Hypothalamus (tissue), 51 donors: ENCODE results near the gene PARN.

Experiments used
- DNase-seq, 51 donors: peaks; one replicate each; lab custom pipeline; 2025; lab: John Stamatoyannopoulos, UW

PARN gene

DNA sequence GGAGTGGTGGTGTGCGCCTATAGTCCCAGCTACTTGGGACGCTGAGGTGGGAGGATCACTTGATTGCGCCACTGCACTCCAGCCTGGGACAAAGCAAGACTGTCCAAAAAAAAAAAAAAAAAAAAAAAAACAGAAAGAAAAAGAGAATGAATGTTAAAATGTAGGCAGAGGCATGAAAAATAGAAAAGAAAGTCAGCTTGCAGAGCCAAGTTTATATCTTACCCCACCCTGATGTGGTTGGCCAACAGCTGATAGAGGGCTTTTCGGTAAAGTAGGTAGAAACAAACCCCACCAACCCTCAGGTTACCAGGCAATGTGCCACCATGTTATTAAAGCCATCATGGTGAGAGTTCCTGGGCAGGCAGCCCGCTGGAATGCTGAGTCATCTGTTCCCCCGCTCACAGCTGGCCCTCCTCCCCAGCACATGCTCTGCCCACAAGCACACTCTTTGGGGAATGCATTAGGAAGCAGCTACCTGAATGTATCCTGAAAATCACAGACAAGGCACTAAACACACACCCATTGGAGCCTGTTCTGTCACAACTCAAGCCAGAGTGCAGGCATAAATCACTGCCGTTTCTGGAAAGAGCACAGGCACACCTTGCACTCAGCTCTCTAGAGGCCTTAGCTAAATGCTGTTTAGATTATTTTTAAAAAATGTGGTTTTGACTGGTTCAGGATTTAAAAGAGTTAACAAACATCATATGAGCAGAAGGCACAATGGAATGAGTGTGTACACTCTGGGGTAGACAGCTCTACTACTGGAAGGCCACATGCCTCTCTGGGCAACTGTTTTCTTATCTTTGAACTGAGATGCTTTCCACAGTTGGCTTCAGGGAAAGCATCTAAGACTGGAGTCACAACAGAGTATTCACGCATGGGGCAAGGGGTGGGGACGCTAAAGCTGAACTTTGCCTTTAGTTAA lies 128.5 kb downstream of the PARN start:
- peak in 50 of 51 donors; percentile 10 to 86 (median 66) for DNase-seq

DNA sequence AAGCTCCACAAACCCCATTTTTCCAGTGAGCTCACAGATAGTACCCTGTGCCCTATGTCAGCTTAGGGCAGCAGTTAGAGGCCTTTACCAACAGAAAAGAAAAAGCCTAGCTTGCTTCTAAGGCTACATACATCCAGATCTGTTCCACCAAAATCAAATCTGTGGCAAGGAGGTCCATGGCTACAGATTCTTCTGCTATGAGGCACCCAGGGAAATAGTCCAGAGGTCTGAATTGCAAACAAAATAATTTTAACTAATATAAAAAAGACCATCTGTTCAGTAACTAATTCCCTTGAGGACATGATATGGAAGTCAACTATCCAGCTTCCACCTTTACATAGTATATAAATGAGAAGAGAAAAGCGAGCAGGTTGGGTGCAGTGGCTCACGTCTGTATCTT lies 129.3 kb downstream of the PARN start:
- DNase-seq, result no peak

DNA sequence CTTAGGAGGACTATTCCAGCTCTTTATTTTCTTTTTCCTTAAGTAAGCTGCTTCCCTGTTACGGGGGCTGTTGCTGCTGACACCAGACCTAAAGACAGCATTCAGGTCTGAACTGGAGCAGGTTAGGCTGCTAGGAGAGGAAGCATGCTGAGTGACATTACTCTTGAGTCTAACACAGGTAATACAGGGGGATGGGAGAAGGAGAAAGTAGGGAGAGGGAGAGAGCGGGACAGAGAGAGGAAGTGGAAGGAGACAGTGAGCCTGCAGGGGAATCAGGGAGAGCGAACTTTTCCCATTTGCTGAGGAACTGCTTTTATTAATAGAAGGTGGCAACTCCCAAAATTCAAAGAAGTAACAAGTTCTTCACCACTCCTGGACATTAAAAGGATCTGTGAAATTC lies 130.9 kb downstream of the PARN start:
- no peak for DNase-seq

GRCh38 chr16:14497245-14498082 lies 132.6 kb downstream of the PARN start:
- no peak for DNase-seq

DNA sequence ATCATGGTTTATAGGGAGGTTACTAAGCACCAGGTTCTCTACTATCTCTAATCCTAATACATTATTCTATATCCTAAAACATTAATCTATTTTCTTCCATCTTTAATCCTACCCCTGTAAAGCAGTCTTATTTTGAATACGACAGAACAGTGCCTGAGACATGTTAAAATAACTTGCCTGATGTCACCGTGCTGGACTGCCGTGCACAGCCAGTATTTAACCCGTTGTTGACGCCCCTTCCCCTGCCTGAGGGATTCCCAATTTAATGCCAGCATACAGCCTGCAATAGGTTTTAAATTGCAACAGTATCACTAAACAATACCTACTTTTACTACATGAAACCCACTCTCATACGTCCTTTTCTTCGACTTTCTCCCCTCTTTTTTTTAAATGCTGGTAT lies 133.3 kb downstream of the PARN start:
- DNase-seq, result no peak

DNA sequence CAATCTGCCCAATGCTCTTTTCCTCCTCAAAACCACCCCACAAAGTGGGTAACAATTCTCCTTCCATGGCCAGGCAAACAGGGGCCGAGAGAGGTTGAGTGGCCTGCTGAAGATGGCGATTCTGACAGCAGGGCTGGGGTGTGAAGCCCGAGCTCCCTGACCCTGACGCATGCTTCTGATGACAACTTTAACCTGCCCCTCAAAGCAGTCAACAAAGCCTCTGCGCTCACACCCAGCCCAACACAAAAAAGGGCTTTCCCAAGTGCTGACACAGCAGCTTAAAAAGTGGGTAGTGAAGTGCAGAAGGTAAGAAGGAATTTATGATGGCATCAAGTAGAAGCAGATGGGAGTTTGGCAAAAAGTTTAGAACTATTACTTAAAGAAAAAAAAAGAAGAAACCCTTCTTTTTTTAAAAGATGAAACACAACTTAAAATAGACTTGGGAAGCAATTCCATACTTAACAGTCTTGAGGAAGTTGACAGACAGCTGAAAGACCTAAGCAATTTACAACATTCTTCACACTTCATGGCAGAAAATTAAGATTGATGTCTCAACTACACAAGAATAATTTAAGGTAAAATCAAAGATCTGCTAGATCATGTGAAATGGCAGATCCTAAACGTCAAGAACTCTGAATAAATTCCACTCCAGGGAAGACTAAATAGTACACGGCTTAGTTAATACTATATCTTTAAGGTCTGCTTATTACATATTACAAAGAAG lies 133.9 kb downstream of the PARN start:
- no peak for DNase-seq

DNA sequence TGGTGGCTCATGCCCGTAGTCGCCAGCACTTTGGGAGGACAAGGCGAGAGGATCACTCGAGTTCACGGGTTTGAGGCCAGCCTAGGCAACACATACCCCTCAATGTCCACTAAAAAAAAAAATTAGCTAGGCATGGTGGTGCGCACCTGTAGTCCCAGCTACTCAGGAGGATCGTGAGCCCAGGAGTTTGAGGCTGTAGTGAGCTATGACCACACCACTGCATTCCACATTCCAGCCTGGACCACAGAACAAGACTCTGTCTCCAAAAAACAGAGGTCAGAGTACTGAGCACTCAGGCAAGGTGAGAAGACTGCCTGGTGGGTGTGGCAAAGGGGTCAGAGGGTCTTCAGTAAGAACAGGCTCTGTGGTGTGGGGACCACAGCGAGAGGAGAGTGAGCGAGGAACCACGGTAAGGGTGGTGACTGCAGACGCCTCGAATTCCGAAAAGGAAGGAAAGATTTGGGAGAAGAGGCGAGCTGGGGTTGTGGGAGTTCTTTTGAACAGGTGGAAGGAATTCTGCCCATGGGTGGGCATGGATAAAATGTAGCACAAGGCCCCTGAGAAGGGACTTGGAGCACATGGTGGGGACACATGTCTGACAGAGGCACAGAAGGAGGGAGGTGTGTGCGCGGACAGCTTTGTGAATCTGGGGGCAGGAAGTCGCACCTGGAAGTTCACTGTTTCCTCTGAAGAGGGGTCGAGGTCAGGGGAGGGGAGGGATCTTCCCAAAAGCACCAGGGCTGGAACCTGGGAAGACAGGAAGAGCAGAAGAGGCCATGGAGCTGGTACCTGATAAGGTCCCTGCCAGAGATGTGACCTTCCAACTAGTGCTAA lies 134.6 kb downstream of the PARN start:
- DNase-seq, result no peak

DNA sequence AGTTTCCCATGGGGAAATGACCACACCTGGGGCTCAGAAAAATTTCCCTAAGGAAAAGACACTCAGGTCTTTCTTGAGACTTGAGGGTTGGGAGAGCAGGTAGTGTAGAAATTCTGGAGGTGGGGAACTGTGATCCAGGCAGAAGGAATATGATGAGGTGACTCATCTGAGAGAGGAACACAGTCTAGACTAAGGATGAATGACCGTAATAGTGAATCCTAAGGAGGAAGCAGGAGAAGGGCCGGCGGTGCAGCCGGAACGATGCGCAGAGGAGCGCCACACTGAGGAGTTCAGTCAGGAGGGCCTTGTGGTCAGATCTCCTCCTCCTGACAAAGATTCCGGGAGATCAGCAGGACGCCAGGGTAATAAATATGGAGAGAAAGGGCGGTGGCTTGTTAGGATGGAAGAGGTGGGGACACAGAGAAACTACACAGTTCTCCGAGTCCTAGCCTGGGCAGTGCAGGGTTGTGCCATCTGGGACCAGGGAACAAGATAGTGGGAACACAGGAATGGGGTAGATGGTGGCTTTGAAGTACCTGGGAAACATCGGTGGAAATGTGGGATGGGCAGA lies 135.6 kb downstream of the PARN start:
- DNase-seq, result no peak

DNA sequence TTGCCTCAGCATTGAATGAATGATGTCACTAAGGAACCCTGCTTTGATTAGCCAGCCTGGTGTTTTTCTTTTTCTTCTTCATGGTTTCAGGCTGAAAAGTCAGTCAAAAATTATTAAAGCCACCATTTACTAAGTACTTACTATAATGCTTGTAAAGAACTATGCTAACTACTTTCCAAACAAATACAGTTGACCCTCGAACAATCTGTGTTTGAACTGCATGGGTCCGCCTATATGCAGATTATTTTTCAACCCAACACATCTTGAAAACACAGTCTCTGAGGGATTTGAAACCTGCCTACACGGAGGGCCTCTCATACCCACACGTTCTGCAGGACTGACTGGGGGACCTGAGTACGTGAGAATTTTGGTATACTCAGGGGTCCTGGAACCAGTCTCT lies 136.3 kb downstream of the PARN start:
- no peak for DNase-seq

- no peak for DNase-seq
These were observed 137.4 kb downstream of the PARN start for GRCh38 chr16:14492614-14493013.

DNA sequence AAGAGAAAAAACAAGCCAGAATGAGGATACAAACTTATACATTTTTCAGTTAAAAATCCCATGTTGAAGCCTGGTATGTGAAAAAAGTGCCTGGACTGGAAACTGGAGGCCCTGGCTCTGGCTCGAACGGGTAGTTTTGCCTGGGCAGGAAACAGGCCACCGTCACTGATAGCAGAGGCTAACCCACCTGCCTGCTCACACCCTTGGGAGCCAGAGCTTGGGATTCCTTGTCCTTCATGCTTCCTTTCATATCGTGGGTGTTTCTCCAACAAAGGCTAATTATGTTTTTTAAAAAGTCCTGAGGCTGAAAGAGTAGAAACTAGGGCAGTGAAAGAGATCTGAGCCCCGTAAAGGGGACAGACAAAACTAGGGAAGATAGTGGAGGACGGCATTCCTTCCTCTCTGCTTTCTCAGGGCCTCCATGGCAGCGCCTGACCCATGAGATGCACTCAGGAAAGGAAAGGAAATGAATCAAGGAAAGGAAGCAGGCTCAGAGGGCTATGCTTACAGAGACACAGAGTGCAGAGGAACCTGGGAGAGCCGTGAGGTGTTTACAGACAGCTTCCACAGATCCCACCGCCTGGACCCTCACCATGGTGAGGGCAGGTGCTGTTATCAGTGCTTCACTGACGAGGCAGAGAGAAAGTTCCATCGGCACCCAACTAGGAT lies 138.1 kb downstream of the PARN start:
- DNase-seq, result no peak

- no peak for DNase-seq
These were observed 139.8 kb downstream of the PARN start for GRCh38 chr16:14490235-14490634.

DNA sequence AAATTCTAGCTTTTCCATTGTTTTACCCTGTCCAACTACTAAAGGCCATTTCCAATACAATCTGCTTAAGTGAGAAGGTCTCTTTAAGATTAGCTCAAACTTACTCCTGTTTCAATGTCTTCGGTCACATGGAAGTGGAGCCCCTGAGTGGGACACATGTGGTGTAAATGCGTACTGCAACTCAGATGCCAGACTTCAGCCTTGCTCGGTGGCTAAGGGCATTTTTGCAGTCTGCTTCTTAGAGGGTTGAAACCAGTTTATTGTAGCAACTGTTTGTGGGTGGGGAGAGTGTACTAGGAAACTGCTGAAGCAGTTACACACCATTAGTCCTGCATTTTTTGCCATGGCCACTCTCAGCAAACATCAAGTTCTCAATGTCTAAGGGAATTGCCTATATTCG lies 140.6 kb downstream of the PARN start:
- DNase-seq, result no peak

- DNase-seq, result no peak
These were observed 142.5 kb downstream of the PARN start for GRCh38 chr16:14487579-14487978.

GRCh38 chr16:14486520-14487303 lies 143.3 kb downstream of the PARN start:
- peak in 48 of 51 donors; percentile 14 to 85 (median 61) for DNase-seq

GRCh38 chr16:14485811-14486519 lies 144.1 kb downstream of the PARN start:
- DNase-seq, result no peak

GRCh38 chr16:14485121-14485551 lies 144.9 kb downstream of the PARN start:
- no peak for DNase-seq
